HepG2 (cell line): Measurements from ENCODE around the gene TUBGCP5. TPM values are rescaled to one million over a fixed set of nuclear protein-coding genes. Genes with fewer than 3 reads are reported as not detected.
A peak's percentile ranks its signal among the peaks of the same experiment; 100 is the strongest.

ENCODE experiments used
- GZF1 ChIP-seq: sonication (generic); formaldehyde crosslinking; IDR thresholded peaks from 2 replicates; pipeline ENCODE4 v1.5.1; 2020; ENCODE audit warnings: mild to moderate bottlenecking, missing genetic modification reagents
- HDAC6 ChIP-seq: fragments of 200-600 bp; sonication (generic); IDR thresholded peaks from 2 replicates; pipeline ENCODE4 v1.7.0; 2017; ENCODE audit warnings: mild to moderate bottlenecking, antibody characterized with exemption, low read length, low read depth
- ISX ChIP-seq: sonication (generic); formaldehyde crosslinking; conservative IDR thresholded peaks from 2 replicates; pipeline ENCODE4 v1.5.0; 2020; ENCODE audit warnings: missing genetic modification reagents
- PRDM15 ChIP-seq: sonication (generic); formaldehyde crosslinking; IDR thresholded peaks from 2 replicates; pipeline ENCODE4 v1.4.0; 2020; ENCODE audit warnings: missing genetic modification reagents
- RARG ChIP-seq: sonication (generic); formaldehyde crosslinking; IDR thresholded peaks from 2 replicates; pipeline ENCODE4 v1.4.0; 2020; ENCODE audit warnings: low read depth, mild to moderate bottlenecking, missing genetic modification reagents
- THAP9 ChIP-seq: sonication (generic); formaldehyde crosslinking; IDR thresholded peaks from 2 replicates; pipeline ENCODE4; 2020; ENCODE audit warnings: missing genetic modification reagents, mild to moderate bottlenecking, borderline replicate concordance
- TOE1 ChIP-seq: sonication (generic); formaldehyde crosslinking; IDR thresholded peaks from 2 replicates; pipeline ENCODE4 v1.4.0; 2020; ENCODE audit warnings: mild to moderate bottlenecking, missing genetic modification reagents
- ZFP41 ChIP-seq: sonication (generic); formaldehyde crosslinking; IDR thresholded peaks from 2 replicates; pipeline ENCODE4 v1.4.0; 2020; ENCODE audit warnings: mild to moderate bottlenecking, missing genetic modification reagents, borderline replicate concordance
- ZNF224 ChIP-seq: sonication (generic); formaldehyde crosslinking; IDR thresholded peaks from 2 replicates; pipeline ENCODE4 v1.5.0; 2020; ENCODE audit warnings: mild to moderate bottlenecking, missing genetic modification reagents
- ZNF24 ChIP-seq: fragments of 450-650 bp; IDR thresholded peaks from 2 replicates; pipeline ENCODE4 v1.6.1; 2017; ENCODE audit warnings: antibody characterized with exemption, mild to moderate bottlenecking
- ZNF383 ChIP-seq: sonication (generic); formaldehyde crosslinking; IDR thresholded peaks from 2 replicates; pipeline ENCODE4 v1.4.0; 2020; ENCODE audit warnings: missing genetic modification reagents, mild to moderate bottlenecking, borderline replicate concordance
- ZNF414 ChIP-seq: sonication (generic); formaldehyde crosslinking; IDR thresholded peaks from 2 replicates; pipeline ENCODE4 v1.5.0; 2020; ENCODE audit warnings: missing genetic modification reagents
- ZNF468 ChIP-seq: sonication (generic); formaldehyde crosslinking; IDR thresholded peaks from 2 replicates; pipeline ENCODE4 v1.8.0; 2022; ENCODE audit warnings: mild to moderate bottlenecking, moderate library complexity, missing genetic modification reagents
- ZNF567 ChIP-seq: sonication (generic); formaldehyde crosslinking; IDR thresholded peaks from 2 replicates; pipeline ENCODE4 v1.8.1; 2023; ENCODE audit warnings: mild to moderate bottlenecking, missing genetic modification reagents, borderline replicate concordance
- ZNF574 ChIP-seq: sonication (generic); formaldehyde crosslinking; IDR thresholded peaks from 2 replicates; pipeline ENCODE4 v1.4.0; 2020; ENCODE audit warnings: missing genetic modification reagents
- ZNF879 ChIP-seq: sonication (generic); formaldehyde crosslinking; IDR thresholded peaks from 2 replicates; pipeline ENCODE4 v1.8.1; 2023; ENCODE audit warnings: missing genetic modification reagents
- polyA plus RNA-seq, 8 experiments: library from polyadenylated mRNA; depleted of rRNA in 3 of 8; stranded (reverse) in 7 of 8; unstranded in 1 of 8; fragments of >200 nt; fragmentation: Illumina TruSeq in 4 of 8; extraction: Trizol in 4 of 8; gene quantifications; 2 replicates each; pipeline versions ENCODE4 v1.2.1 to v1.2.3, GENCODE V29; 2011 to 2016; ENCODE audit warnings: low read depth in 4 of 8, missing spikeins in 1 of 8, mixed read lengths in 1 of 8; ENCODE audit not compliant: insufficient read depth in 1 of 8
- total RNA-seq, 5 experiments: library from RNA; depleted of rRNA; stranded (reverse); fragments of >200 nt; fragmentation: Illumina TruSeq; extraction: Trizol; gene quantifications; 2 replicates each; pipeline ENCODE4 v1.2.3, GENCODE V29; 2016; ENCODE audit warnings: low read depth in 1 of 5

TUBGCP5 gene
- total and polyA plus RNA-seq, 2 of the 13 experiments (the other 11 are each of a cell fraction or from before 2014, with no cell fraction given), result 7.2 to 25.0 TPM

GRCh38 chr15:22979238-22980188 is 59.9 kb downstream of the TUBGCP5 start (continued):
- no peak for TF ChIP-seq ZNF574 (CRISPR knock-in tag)
- TF ChIP-seq ISX (CRISPR knock-in tag), result no peak
- TF ChIP-seq PRDM15 (CRISPR knock-in tag), result peak; percentile 64
- no peak for TF ChIP-seq ZNF24
- TF ChIP-seq ZNF879 (CRISPR knock-in tag), result no peak
- no peak for TF ChIP-seq ZNF383
- no peak for TF ChIP-seq ZNF468 (CRISPR knock-in tag)
- TF ChIP-seq ZNF567 (CRISPR knock-in tag), result no peak
- TF ChIP-seq THAP9 (CRISPR knock-in tag), result peak; percentile 47; the same call in 1 of the 2 replicates
- no peak for TF ChIP-seq ZFP41
- TF ChIP-seq GZF1 (CRISPR knock-in tag), result no peak
- no peak for TF ChIP-seq TOE1 (CRISPR knock-in tag)
- TF ChIP-seq RARG (CRISPR knock-in tag), result no peak
- TF ChIP-seq HDAC6, result no peak
- no peak for TF ChIP-seq ZNF224 (CRISPR knock-in tag)
- no peak for TF ChIP-seq ZNF414
